Measurements from ENCODE around the gene IL31.

The IL31 gene

DNA sequence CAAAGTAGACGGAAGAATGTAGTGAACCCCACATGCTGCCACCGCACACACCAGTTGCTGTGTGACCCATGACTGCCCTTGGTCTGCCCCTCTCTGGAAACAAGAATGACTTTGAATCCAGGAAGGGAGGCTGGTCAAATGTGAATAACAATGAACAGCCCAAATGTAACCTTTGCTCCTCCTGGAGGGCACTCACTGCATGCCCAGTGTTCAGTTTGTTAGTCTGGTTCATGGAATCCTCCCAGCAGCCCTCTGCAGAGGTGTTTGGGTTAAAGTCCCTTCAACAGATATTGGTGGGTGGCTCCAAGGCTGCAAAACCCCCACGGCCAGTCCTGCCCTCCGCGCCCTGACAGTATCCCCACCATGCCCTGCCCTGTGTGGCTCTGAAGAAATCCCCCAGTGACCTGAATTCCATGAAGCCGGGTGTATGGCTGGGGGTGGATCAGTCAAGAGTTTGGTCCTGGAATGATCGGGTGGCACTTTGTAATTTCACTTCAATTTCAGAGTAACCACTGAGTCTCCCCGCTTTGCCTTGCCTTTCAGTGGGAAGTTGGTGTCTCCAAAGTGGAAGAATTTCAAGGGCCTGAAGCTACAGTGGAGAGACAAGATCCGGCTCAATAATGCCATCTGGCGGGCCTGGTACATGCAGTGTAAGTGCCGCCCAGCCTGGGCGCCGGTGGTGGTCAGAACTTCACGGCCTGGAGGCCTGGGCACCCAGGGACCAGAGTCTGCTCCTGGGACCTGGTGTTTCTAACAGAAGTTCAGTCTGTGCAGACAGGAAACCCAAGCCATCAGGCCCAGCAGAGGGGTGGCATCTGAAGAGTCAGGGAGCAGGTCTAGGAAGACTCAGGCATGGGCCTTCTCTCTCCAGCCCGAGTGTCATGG lies 47.1 kb downstream of the IL31 start:
- no peak for DNase-seq

DNA sequence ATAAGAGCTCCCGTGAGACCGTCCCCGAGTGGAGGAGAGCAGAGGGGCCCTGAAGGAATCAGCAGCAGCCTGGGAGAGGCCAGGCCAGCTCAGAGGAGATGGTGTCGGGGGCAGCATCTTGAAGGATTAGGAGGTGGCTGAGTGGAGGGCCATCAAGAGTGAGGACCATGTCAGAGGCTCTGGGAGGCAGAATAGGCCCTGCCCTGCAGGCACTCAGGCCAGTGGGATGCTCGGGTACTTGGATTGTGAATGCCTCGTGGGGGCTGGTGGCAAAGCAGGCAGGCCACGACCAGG lies 47.7 kb downstream of the IL31 start:
- DNase-seq: no peak

DNA sequence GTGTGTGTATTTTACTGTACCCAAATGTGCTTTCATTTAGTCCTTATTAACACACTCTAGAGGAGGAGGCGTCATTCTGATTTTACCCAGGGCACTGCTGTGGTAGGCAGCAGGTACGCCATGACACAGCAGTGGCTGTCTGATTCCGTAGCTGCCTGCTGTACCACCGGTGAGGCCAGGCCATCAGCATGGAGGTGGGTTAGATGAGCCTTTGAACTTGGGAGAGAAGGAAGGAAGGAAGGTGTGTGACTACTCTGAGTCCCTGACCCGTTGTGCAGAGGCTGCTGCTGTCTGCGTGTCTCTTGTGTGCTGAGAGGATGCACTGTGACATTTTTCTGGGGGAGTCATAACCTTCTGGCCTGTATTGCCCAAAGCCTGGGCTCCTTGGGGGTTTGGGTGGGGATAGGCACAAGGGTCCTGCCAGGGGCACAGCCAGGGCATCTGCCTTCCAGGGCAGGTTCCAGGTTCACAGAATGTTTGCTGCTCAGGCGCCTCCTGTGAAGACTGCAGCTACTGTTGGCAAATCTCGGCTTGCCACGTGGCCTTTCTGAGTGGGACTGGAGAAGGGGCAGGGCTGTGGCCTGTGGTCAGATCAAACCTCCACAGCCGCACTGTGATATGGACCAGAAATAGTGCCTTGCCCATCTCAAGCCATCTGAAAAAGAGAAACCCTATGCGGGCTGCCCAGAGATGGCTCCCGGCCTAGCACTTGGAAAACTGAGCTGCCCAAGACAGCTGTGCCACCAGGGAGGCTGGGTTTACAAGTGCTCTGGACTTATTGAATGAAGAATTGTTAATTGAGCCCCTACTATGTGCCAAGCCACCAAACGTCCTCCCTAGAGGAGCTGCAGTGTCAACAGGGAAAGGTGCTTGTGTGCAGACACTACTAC lies 48.3 kb downstream of the IL31 start:
- DNase-seq: peak; percentile 80

DNA sequence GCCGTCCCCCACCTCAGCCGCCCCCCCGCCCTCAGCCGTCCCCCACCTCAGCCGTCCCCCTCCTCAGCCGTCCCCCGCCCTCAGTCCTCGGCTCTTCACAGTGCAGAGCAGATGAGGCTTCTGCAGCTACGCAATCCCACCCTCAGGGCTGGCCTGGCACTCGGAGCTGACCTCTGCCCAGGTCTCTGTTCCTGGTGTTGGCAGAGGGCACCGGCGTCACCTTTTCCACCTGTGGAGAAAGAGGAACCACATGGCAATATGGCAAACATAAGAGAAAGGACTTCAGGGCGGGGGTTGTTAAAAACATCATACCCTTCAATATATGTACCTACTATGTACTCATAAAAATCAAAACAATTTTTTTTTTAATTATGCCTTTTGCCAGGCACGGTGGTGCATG lies 49.7 kb downstream of the IL31 start:
- no peak for DNase-seq

DNA sequence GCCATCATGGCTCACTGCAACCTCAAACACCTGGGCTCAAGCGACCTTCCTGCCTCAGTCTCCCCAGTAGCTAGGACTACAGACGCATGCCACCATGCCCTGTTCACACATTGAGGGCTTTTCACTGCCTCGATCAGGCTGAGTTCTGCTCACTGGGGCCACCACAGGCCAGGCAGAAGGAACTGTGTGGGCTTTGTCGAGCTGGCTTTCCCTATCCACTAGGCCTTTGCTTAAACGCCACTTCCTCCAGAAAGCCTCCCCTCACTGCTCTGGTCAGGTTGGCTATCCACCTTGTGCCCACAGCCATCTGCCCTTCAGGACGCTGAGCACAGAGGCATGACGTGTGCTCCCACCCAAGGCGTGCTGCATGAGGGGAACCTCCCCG lies 50.3 kb downstream of the IL31 start:
- DNase-seq: no peak

DNA sequence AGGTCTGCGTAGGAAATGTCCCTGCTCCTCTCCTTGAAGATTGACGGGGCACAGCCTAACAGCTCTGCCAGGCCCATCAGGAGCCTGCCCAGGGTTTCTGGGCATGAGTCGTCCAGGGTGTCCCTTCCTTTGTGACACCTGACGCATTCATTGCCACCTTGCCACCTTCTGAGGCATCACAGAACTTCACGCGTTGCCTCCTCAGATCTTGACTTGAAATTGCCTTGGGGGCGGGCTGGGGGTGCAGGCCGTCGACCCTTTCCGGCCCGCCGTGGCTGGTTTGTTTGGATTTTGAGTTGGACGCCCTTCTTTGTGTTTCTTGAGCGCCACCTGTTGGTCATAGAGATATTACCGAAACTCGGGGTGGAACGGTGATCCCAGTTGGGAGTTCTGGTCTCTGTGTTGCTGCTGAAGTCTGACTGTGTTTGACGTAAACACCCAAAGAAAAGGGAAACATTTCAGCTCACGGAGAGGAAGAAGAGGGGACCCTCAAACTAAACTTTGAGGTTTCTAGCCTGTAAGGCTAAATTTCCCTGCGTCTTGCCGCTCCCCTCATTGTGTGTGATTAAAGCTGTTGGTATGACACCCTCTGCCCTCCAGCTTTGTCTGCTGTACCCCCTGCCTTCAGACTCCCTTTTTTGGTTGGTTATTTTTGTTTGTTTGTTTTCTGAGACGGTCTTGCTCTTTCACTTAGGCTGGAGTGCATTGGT lies 50.8 kb downstream of the IL31 start:
- peak; percentile 84 for DNase-seq
